ENCODE results near the gene SMARCA2.

Gene SMARCA2

DNA sequence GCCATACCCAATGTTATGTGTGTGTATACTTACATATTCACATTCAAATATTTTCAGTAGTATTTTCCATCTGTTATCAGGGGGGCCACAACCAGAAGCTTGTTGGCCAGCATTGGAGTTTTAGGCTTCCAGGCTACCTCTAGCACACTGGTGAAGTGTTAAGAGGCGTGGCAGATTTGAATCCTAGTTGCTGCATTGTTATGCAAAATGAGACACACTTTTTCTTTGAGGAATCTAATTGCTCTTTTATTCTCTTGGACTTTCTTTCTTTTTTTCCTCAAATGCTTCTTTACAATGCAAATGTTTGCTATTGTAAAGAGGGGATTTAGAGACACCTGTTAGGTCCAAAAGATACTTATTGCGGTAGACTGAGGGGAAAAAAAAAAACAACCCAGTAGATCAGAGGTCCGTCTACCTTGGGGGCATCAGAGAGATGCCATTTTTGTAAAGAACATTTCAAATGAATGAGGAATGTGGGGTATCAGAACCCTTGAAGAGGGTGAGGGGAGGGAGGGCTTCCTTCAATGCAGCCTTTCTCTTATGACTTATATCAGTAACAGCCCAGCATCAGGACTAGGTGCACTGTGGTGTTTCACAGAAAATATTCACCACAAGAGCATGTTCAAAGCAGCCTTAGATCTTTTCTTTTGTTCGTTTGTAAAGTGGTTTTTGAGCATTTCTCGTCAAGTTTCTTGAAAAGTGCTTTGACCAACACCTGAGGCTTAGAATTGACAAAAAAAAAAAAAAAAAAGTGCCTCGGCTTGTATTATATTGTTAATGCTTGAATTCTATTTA, 3.8 kb downstream of the SMARCA2 start:
- Histone ChIP-seq H2AFZ (ENCODE audit: low read length) (no peak overlapping the region), H3K36me3 (ENCODE audit: insufficient read depth, low read length) (no peaks in the 10 kb centered on the region), H3K27me3 (ENCODE audit: insufficient read depth, low read length) (no peaks in the 10 kb centered on the region), H3K9me3 (ENCODE audit: low read length) (no peaks in the 10 kb centered on the region), H3K4me3 (ENCODE audit: low read depth, low read length, poor library complexity, severe bottlenecking) (peak overlapping the region; percentile 95), H3K4me2 (ENCODE audit: low read length) (peak overlapping the region; percentile 95), H3F3A (ENCODE audit: insufficient read depth, low read length) (no peaks in the 10 kb centered on the region; the same call in 1 of the 2 replicates), H3K27ac (ENCODE audit: low read depth, low read length, poor library complexity, severe bottlenecking) (no peak overlapping the region), H3K4me1 (ENCODE audit: insufficient read depth, low read length, severe bottlenecking) (peaks cover 21% of the 10 kb centered on the region), H3K9me2 (ENCODE audit: low read depth, low read length) (no peaks in the 10 kb centered on the region), H3K79me2 (ENCODE audit: insufficient read depth, low read length) (peaks cover 53% of the 10 kb centered on the region), H3K9ac (ENCODE audit: low read length) (no peak overlapping the region; the same call in 1 of the 2 replicates), H4K20me1 (ENCODE audit: insufficient read depth, low read length) (0 out of 2 replicates have a peak, but pooled peaks cover 4% of the 10 kb centered on the region)
- no peak for TF ChIP-seq EZH2 (IDR thresholded peaks at IDR 0.05; ENCODE audit: borderline replicate concordance, low read length)
- TF ChIP-seq, protein P1, sequence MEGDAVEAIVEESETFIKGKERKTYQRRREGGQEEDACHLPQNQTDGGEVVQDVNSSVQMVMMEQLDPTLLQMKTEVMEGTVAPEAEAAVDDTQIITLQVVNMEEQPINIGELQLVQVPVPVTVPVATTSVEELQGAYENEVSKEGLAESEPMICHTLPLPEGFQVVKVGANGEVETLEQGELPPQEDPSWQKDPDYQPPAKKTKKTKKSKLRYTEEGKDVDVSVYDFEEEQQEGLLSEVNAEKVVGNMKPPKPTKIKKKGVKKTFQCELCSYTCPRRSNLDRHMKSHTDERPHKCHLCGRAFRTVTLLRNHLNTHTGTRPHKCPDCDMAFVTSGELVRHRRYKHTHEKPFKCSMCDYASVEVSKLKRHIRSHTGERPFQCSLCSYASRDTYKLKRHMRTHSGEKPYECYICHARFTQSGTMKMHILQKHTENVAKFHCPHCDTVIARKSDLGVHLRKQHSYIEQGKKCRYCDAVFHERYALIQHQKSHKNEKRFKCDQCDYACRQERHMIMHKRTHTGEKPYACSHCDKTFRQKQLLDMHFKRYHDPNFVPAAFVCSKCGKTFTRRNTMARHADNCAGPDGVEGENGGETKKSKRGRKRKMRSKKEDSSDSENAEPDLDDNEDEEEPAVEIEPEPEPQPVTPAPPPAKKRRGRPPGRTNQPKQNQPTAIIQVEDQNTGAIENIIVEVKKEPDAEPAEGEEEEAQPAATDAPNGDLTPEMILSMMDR (IDR thresholded peaks at IDR 0.05; ENCODE audit: low read length), result no peak

DNA sequence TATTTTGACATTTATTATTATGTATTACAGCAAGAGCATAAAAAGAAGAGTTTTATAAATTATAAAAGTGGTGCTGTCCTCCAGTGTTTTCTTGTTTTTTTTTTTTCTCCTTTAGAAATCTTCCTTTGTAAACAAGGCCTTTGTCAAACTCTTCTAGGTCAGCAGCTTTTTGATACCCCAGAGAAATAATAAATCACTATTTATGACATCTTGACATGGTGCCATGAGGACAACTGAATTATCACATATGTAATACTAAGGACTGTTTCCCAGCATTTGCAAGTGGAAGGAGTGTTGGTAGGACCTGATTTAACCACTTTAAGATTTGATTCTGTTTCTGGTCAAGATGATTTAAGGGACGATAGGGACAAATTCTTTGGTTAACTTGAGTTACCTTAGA, 4.6 kb downstream of the SMARCA2 start:
- Histone ChIP-seq H3K4me2 (ENCODE audit: low read length) (no peak overlapping the region), H3K9ac (ENCODE audit: low read length) (no peak overlapping the region), H3K79me2 (ENCODE audit: insufficient read depth, low read length) (peaks cover 55% of the 10 kb centered on the region), H4K20me1 (ENCODE audit: insufficient read depth, low read length) (0 out of 2 replicates have a peak, but pooled peaks cover 4% of the 10 kb centered on the region), H3F3A (ENCODE audit: insufficient read depth, low read length) (no peaks in the 10 kb centered on the region; the same call in 1 of the 2 replicates), H2AFZ (ENCODE audit: low read length) (no peak overlapping the region), H3K9me2 (ENCODE audit: low read depth, low read length) (no peaks in the 10 kb centered on the region), H3K4me3 (ENCODE audit: low read depth, low read length, poor library complexity, severe bottlenecking) (no peak overlapping the region), H3K27ac (ENCODE audit: low read depth, low read length, poor library complexity, severe bottlenecking) (no peak overlapping the region), H3K27me3 (ENCODE audit: insufficient read depth, low read length) (no peaks in the 10 kb centered on the region), H3K4me1 (ENCODE audit: insufficient read depth, low read length, severe bottlenecking) (peaks cover 15% of the 10 kb centered on the region), H3K36me3 (ENCODE audit: insufficient read depth, low read length) (no peaks in the 10 kb centered on the region), H3K9me3 (ENCODE audit: low read length) (no peaks in the 10 kb centered on the region)
- TF ChIP-seq, protein P1 (IDR thresholded peaks at IDR 0.05; ENCODE audit: low read length), result no peak
- TF ChIP-seq EZH2 (IDR thresholded peaks at IDR 0.05; ENCODE audit: borderline replicate concordance, low read length), result no peak

DNA sequence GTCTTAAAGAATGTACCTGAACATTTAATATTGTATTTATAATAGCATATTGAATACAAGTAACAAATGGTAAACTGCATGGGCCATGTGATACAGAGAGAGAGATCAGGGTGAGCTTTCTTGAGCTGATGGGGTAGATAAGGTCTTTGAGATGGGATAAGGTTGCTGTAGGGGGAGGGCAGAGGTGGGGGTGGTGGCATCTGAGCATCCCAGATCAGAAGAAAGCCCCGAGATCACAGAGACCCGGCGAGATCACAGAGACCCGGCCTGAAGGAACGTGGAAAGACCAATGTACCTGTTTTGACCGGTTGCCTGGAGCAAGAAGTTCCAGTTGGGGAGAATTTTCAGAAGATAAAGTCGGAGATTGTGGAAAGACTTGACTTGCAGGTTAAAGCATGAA, 6.6 kb downstream of the SMARCA2 start:
- Histone ChIP-seq H3K4me3 (ENCODE audit: low read depth, low read length, poor library complexity, severe bottlenecking) (no peak overlapping the region), H3K9me2 (ENCODE audit: low read depth, low read length) (no peaks in the 10 kb centered on the region), H3K9me3 (ENCODE audit: low read length) (no peaks in the 10 kb centered on the region), H3K79me2 (ENCODE audit: insufficient read depth, low read length) (peaks cover 75% of the 10 kb centered on the region), H3K27me3 (ENCODE audit: insufficient read depth, low read length) (no peaks in the 10 kb centered on the region), H3K9ac (ENCODE audit: low read length) (no peak overlapping the region), H3F3A (ENCODE audit: insufficient read depth, low read length) (no peaks in the 10 kb centered on the region; the same call in 1 of the 2 replicates), H3K36me3 (ENCODE audit: insufficient read depth, low read length) (peaks cover 4% of the 10 kb centered on the region; the same call in 1 of the 2 replicates), H3K4me1 (ENCODE audit: insufficient read depth, low read length, severe bottlenecking) (peaks cover 21% of the 10 kb centered on the region), H3K4me2 (ENCODE audit: low read length) (no peak overlapping the region), H3K27ac (ENCODE audit: low read depth, low read length, poor library complexity, severe bottlenecking) (no peak overlapping the region), H4K20me1 (ENCODE audit: insufficient read depth, low read length) (0 out of 2 replicates have a peak, but pooled peaks cover 4% of the 10 kb centered on the region), H2AFZ (ENCODE audit: low read length) (no peak overlapping the region)
- TF ChIP-seq, protein P1 (IDR thresholded peaks at IDR 0.05; ENCODE audit: low read length), result no peak
- TF ChIP-seq EZH2 (IDR thresholded peaks at IDR 0.05; ENCODE audit: borderline replicate concordance, low read length), result no peak
